ENCODE results near the gene MZT2B. TPM values are rescaled to one million over a fixed set of nuclear protein-coding genes. Genes with fewer than 3 reads are reported as not detected.

MZT2B gene
- total and polyA plus RNA-seq, 2 of the 4 experiments (the other 2 are of a cell fraction): 24.9 to 115 TPM

DNA sequence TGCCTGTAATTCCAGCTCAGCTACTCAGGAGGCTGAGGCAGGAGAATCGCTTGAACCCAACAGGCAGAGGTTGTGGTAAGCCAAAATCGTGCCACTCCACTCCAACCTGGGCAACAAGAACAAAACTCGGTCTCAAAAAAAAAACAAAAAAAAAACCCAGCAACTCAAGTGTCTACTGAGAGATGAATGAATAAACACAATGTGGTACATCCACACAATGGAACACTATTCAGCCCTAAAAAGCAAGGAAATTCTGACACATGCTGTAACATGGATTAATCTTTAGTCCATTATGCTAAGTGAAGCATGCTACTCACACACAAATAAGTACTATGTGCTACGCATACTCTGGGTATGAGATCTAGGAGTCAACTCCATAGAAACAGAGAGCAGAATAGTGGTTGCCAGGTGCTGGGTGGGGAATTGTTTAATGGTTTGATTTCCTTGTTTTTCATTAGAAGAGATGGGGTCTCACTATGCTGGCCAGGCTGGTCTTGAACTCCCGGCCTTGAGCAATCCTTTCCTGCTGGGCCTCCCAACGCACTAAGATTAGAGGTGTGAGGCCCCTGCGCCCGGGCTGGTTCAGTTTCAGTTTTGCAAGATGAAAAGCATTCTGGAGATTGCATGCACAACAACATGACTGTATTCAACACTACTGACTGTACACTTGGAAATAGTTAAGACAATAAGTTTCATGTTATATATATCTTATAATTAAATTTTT, 16.6 kb upstream of the MZT2B start:
- Histone ChIP-seq H3K27ac (ENCODE audit: insufficient read depth, low read length) (no peak overlapping the region), H3K79me1 (ENCODE audit: low read depth in 1 of 2, low read length in 2 of 2) (peaks cover 0 to 4% of the 10 kb centered on the region in 2 experiments; a peak in 1 of 4 replicates), H2AK5ac (ENCODE audit: low read depth, low read length) (no peak overlapping the region), H3K9me3 (ENCODE audit: control insufficient read depth, insufficient read depth, low read length) (no peaks in the 10 kb centered on the region), H3K4me1 (ENCODE audit: control insufficient read depth, insufficient read depth, low read length) (no peaks in the 10 kb centered on the region), H2AFZ (replicated peaks; ENCODE audit: low read length, poor library complexity) (no peak overlapping the region), H2BK20ac (ENCODE audit: low read depth, low read length) (no peak overlapping the region), H3K56ac (ENCODE audit: extremely low read depth, insufficient read depth, low read length) (no peak overlapping the region), H4K20me1 (ENCODE audit: insufficient read depth, low read length) (no peaks in the 10 kb centered on the region), H2BK5ac (ENCODE audit: low read depth, low read length, poor library complexity, severe bottlenecking) (no peak overlapping the region), H3K23ac (ENCODE audit: low read depth, low read length) (no peak overlapping the region), H3K14ac (replicated peaks; ENCODE audit: low read depth, low read length) (no peak overlapping the region), H2BK15ac (ENCODE audit: low read depth, low read length) (no peak overlapping the region), H4K91ac (ENCODE audit: insufficient read depth, low read depth, low read length) (no peak overlapping the region), H2BK120ac (ENCODE audit: low read depth, low read length) (no peak overlapping the region), H2AK9ac (replicated peaks; ENCODE audit: low read depth, low read length, poor library complexity) (no peak overlapping the region), H3K9ac (ENCODE audit: low read depth, low read length) (no peak overlapping the region), H3K27me3 (ENCODE audit: control insufficient read depth, insufficient read depth, low read length) (no peaks in the 10 kb centered on the region), H4K5ac (ENCODE audit: low read depth, low read length) (no peak overlapping the region), H4K8ac (ENCODE audit: low read depth in 2 of 2, low read length in 2 of 2) (no peak overlapping the region), H3K4me3 (ENCODE audit: insufficient read depth, low read depth, low read length) (no peak overlapping the region), H3K36me3 (ENCODE audit: control insufficient read depth, insufficient read depth, low read length) (peaks cover 47% of the 10 kb centered on the region), H3K4ac (ENCODE audit: low read depth, low read length) (no peak overlapping the region), H3K9me1 (ENCODE audit: insufficient read depth, low read length) (no peaks in the 10 kb centered on the region), H3K4me2 (ENCODE audit: low read depth, low read length) (no peak overlapping the region), H3K18ac (ENCODE audit: low read depth, low read length) (no peak overlapping the region)
- in situ Hi-C loops (cut with MboI; ENCODE audit: low sequenced_read_pairs) (loop anchor here (25.0 kb wide), 1 partner anchor 1347 kb away; no protein-coding TSS in a partner anchor), dilution Hi-C loops (cut with HindIII; ENCODE audit: low sequenced_read_pairs, unreplicated experiment) (no loop called here), intact Hi-C loops (cut with micrococcal nuclease) (no loop called here)
- DNase-seq (no peak), ATAC-seq (ENCODE audit: low read depth) (no peak)
- BruUV-seq (replicated peaks): no TSS peak
- ChIA-PET CTCF (no interaction called here), POLR2A (ENCODE audit: unreplicated experiment) (no interaction called here)
- no peak for TF ChIP-seq RCOR1 (IDR thresholded peaks at IDR 0.05; ENCODE audit: insufficient replicate concordance, low read length)
- TF ChIP-seq NFE2L2 (IDR thresholded peaks at IDR 0.05; ENCODE audit: low read depth, low read length): no peak
- no peak for TF ChIP-seq POLR2A (IDR thresholded peaks at IDR 0.05; ENCODE audit: low read depth, low read length)
- TF ChIP-seq, protein P1, sequence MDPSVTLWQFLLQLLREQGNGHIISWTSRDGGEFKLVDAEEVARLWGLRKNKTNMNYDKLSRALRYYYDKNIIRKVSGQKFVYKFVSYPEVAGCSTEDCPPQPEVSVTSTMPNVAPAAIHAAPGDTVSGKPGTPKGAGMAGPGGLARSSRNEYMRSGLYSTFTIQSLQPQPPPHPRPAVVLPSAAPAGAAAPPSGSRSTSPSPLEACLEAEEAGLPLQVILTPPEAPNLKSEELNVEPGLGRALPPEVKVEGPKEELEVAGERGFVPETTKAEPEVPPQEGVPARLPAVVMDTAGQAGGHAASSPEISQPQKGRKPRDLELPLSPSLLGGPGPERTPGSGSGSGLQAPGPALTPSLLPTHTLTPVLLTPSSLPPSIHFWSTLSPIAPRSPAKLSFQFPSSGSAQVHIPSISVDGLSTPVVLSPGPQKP (IDR thresholded peaks at IDR 0.05; ENCODE audit: borderline replicate concordance, low read depth, low read length): no peak
- TF ChIP-seq MXI1 (IDR thresholded peaks at IDR 0.05; ENCODE audit: borderline replicate concordance, low read depth, low read length): no peak
- TF ChIP-seq RFX5 (IDR thresholded peaks at IDR 0.05; ENCODE audit: low read depth, low read length): no peak
- no peak for TF ChIP-seq MAZ (IDR thresholded peaks at IDR 0.05; ENCODE audit: borderline replicate concordance, low read depth, low read length)
- no peak for TF ChIP-seq BHLHE40 (IDR thresholded peaks at IDR 0.05; ENCODE audit: low read depth, low read length)
- TF ChIP-seq FOS (IDR thresholded peaks at IDR 0.05; ENCODE audit: low read depth, low read length): no peak
- no peak for TF ChIP-seq CEBPB (IDR thresholded peaks at IDR 0.05; ENCODE audit: low read depth, low read length)
- TF ChIP-seq MAFK (IDR thresholded peaks at IDR 0.05; ENCODE audit: low read depth, low read length): no peak
- no peak for TF ChIP-seq CHD1 (IDR thresholded peaks at IDR 0.05; ENCODE audit: low read depth, low read length)
- WGBS, 2 experiments (ENCODE audit: extremely low coverage in 2 of 2, insufficient read length in 1 of 2): 100% methylated on average over 3 of the region's 8 CpGs; no CpG with 5 or more reads in 1 of the 2 experiments

Measured in IMR-90 (cell line).